Neural cell (in vitro differentiated cells): ENCODE data around the gene ANKRD33. TPM values are rescaled to one million over a fixed set of nuclear protein-coding genes. Genes with fewer than 3 reads are reported as not detected.

Experiments
- H2AFZ ChIP-seq: fragments of 200-600, 300-800 bp; sonication (generic), shearing (Covaris generic); 2 replicates; pipeline ENCODE4 v1.6.0; 2014; ENCODE audit warnings: low read depth, mild to moderate bottlenecking, antibody characterized with exemption, low read length, moderate library complexity
- H3F3A ChIP-seq: fragments of 200-600 bp; shearing (Covaris generic); 2 replicates; pipeline ENCODE4 v1.6.1; 2016; ENCODE audit warnings: mild to moderate bottlenecking, moderate library complexity, mixed read lengths, antibody characterized with exemption, low read length; ENCODE audit not compliant: insufficient read depth, poor library complexity, severe bottlenecking
- H3K27ac ChIP-seq: fragments of 200-600, 300-800 bp; sonication (generic), shearing (Covaris generic); 2 replicates; pipeline ENCODE4 v1.5.1; 2014; ENCODE audit warnings: mild to moderate bottlenecking, low read length, moderate library complexity
- H3K27me3 ChIP-seq: fragments of 300-800, 200-600 bp; sonication (generic), shearing (Covaris generic); 2 replicates; pipeline ENCODE4 v1.6.0; 2014; ENCODE audit warnings: mild to moderate bottlenecking, low read depth, low read length, moderate library complexity; ENCODE audit not compliant: insufficient read depth
- H3K36me3 ChIP-seq: fragments of 300-800, 200-600 bp; sonication (generic), shearing (Covaris generic); 2 replicates; pipeline ENCODE4 v1.5.1; 2014; ENCODE audit warnings: mild to moderate bottlenecking, antibody characterized with exemption, low read length, moderate library complexity; ENCODE audit not compliant: insufficient read depth
- H3K4me2 ChIP-seq: fragments of 300-800, 200-600 bp; sonication (generic), shearing (Covaris generic); 2 replicates; pipeline ENCODE4 v1.6.0; 2014; ENCODE audit warnings: mild to moderate bottlenecking, low read length
- H3K4me3 ChIP-seq: fragments of 300-800, 200-600 bp; sonication (generic), shearing (Covaris generic); 2 replicates; pipeline ENCODE4 v1.5.1; 2014; ENCODE audit warnings: mild to moderate bottlenecking, low read length, moderate library complexity
- H3K79me2 ChIP-seq: fragments of 200-600 bp; shearing (Covaris generic); replicated peaks from 2 replicates; pipeline ENCODE4 v1.6.0; 2014; ENCODE audit warnings: mild to moderate bottlenecking, low read length, moderate library complexity; ENCODE audit not compliant: insufficient read depth
- H3K9ac ChIP-seq: fragments of 300-800, 200-600 bp; sonication (generic), shearing (Covaris generic); 2 replicates; pipeline ENCODE4 v1.6.1; 2016; ENCODE audit warnings: mild to moderate bottlenecking, low read length, mixed read lengths
- H3K9me2 ChIP-seq: fragments of 200-600 bp; shearing (Covaris generic); 2 replicates; pipeline ENCODE4 v1.6.1; 2016; ENCODE audit warnings: mild to moderate bottlenecking, low read length, mixed read lengths; ENCODE audit not compliant: insufficient read depth
- H3K9me3 ChIP-seq: fragments of 200-600, 300-800 bp; sonication (generic), shearing (Covaris generic); 2 replicates; pipeline ENCODE4 v1.6.1; 2016; ENCODE audit warnings: mild to moderate bottlenecking, mixed run types, low read length, moderate library complexity, mixed read lengths
- H4K20me1 ChIP-seq: fragments of 200-600 bp; shearing (Covaris generic); 2 replicates; pipeline ENCODE4 v1.6.1; 2016; ENCODE audit warnings: mild to moderate bottlenecking, mixed run types; ENCODE audit not compliant: insufficient read depth
- EP300 ChIP-seq: fragments of 450-650 bp; conservative IDR thresholded peaks from 2 replicates; pipeline ENCODE4 v1.6.1; 2014; ENCODE audit warnings: antibody characterized with exemption, mild to moderate bottlenecking, moderate library complexity; ENCODE audit not compliant: poor library complexity, severe bottlenecking
- EZH2 ChIP-seq: fragments of 200-600, 300-800 bp; shearing (Covaris generic), sonication (generic); IDR thresholded peaks from 2 replicates; pipeline ENCODE4 v1.6.1; 2014; ENCODE audit warnings: antibody characterized with exemption, low read length, borderline replicate concordance, mild to moderate bottlenecking; ENCODE audit not compliant: insufficient read depth, poor library complexity, severe bottlenecking
- MXI1 ChIP-seq: fragments of 450-650 bp; conservative IDR thresholded peaks from 2 replicates; pipeline ENCODE4 v1.6.1; 2014; ENCODE audit warnings: antibody characterized with exemption, mild to moderate bottlenecking; ENCODE audit not compliant: poor library complexity, severe bottlenecking
- POLR2AphosphoS5 ChIP-seq: IDR thresholded peaks from 2 replicates; pipeline ENCODE4 v1.6.1; 2012
- RAD21 ChIP-seq: fragments of 450-650 bp; conservative IDR thresholded peaks from 2 replicates; pipeline ENCODE4 v1.6.1; 2014; ENCODE audit warnings: antibody characterized with exemption, mild to moderate bottlenecking, moderate library complexity
- REST ChIP-seq: IDR thresholded peaks from 2 replicates; pipeline ENCODE4 v1.6.1; 2012; ENCODE audit warnings: borderline replicate concordance
- SMC3 ChIP-seq: fragments of 450-650 bp; conservative IDR thresholded peaks from 2 replicates; pipeline ENCODE4 v1.6.1; 2014; ENCODE audit warnings: antibody characterized with exemption, mild to moderate bottlenecking, moderate library complexity; ENCODE audit not compliant: poor library complexity
- TAF1 ChIP-seq: IDR thresholded peaks from 2 replicates; pipeline ENCODE4 v1.6.1; 2012; ENCODE audit warnings: low read depth
- polyA plus RNA-seq: library from polyadenylated mRNA; depleted of rRNA; stranded (reverse); fragments of >200 nt; gene quantifications from 2 replicates; pipeline ENCODE4 v1.2.3, GENCODE V29; 2014
- TF ChIP-seq, protein P1 (sequence below): fragments of 450-650 bp; IDR thresholded peaks from 2 replicates; pipeline ENCODE4 v1.5.1; 2014; ENCODE audit warnings: antibody characterized with exemption, mild to moderate bottlenecking, moderate library complexity; ENCODE audit not compliant: poor library complexity, severe bottlenecking

The ANKRD33 gene
- polyA plus RNA-seq, 1 donor from 2014 or later: not detected

- Histone ChIP-seq H3K27me3 (peaks cover 5% of the 10 kb centered on the region), H3K9me3 (no peaks in the 10 kb centered on the region), H3K36me3 (no peaks in the 10 kb centered on the region), H3K27ac (no peak overlapping the region), H3K9me2 (no peaks in the 10 kb centered on the region), H3K4me3 (no peak overlapping the region), H2AFZ (no peak overlapping the region), H3K79me2 (no peaks in the 10 kb centered on the region), H4K20me1 (no peaks in the 10 kb centered on the region), H3F3A (no peaks in the 10 kb centered on the region), H3K9ac (no peak overlapping the region), H3K4me2 (no peak overlapping the region)
- no peak for TF ChIP-seq EP300
- no peak for TF ChIP-seq REST
- TF ChIP-seq EZH2: no peak
- TF ChIP-seq SMC3: no peak
- no peak for TF ChIP-seq MXI1
- no peak for TF ChIP-seq TAF1
- no peak for TF ChIP-seq RAD21
- TF ChIP-seq, protein P1, sequence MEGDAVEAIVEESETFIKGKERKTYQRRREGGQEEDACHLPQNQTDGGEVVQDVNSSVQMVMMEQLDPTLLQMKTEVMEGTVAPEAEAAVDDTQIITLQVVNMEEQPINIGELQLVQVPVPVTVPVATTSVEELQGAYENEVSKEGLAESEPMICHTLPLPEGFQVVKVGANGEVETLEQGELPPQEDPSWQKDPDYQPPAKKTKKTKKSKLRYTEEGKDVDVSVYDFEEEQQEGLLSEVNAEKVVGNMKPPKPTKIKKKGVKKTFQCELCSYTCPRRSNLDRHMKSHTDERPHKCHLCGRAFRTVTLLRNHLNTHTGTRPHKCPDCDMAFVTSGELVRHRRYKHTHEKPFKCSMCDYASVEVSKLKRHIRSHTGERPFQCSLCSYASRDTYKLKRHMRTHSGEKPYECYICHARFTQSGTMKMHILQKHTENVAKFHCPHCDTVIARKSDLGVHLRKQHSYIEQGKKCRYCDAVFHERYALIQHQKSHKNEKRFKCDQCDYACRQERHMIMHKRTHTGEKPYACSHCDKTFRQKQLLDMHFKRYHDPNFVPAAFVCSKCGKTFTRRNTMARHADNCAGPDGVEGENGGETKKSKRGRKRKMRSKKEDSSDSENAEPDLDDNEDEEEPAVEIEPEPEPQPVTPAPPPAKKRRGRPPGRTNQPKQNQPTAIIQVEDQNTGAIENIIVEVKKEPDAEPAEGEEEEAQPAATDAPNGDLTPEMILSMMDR: no peak
- no peak for TF ChIP-seq POLR2AphosphoS5
Measured at GRCh38 chr12:51905471-51906429, 17.8 kb downstream of the ANKRD33 start.

- H4K20me1 ChIP-seq: no peaks in the 10 kb centered on the region
- H3K27ac ChIP-seq: no peak overlapping the region
- no peaks in the 10 kb centered on the region for H3K9me3 ChIP-seq
- H3K79me2 ChIP-seq: no peaks in the 10 kb centered on the region
- peaks cover 5% of the 10 kb centered on the region for H3K27me3 ChIP-seq
- TF ChIP-seq MXI1 (no peak), EP300 (no peak), RAD21 (no peak), EZH2 (no peak), REST (no peak), TAF1 (no peak)
- TF ChIP-seq, protein P1: no peak
- no peak overlapping the region for H3K4me3 ChIP-seq
- no peak overlapping the region for H3K9ac ChIP-seq
- no peak overlapping the region for H2AFZ ChIP-seq
- no peaks in the 10 kb centered on the region for H3K9me2 ChIP-seq
- no peaks in the 10 kb centered on the region for H3F3A ChIP-seq
- no peak overlapping the region for H3K4me2 ChIP-seq
- no peaks in the 10 kb centered on the region for H3K36me3 ChIP-seq
Measured at GRCh38 chr12:51906430-51907082, 18.7 kb downstream of the ANKRD33 start.
